IgD-negative memory B cell (primary cell): ENCODE results near the gene HSD11B1. TPM values are rescaled to one million over a fixed set of nuclear protein-coding genes. Genes with fewer than 3 reads are reported as not detected.

Experiments used
- H3K27ac Mint-ChIP-seq, 3 donors: one replicate each; pipeline ENCODE4 v1.8.0; 2020 to 2022; ENCODE audit warnings: mild to moderate bottlenecking in 3 of 3, mixed read lengths in 3 of 3, moderate library complexity in 1 of 3
- H3K27me3 Mint-ChIP-seq: one replicate; pipeline ENCODE4 v1.8.0; 2021; ENCODE audit warnings: mixed read lengths
- H3K36me3 Mint-ChIP-seq: one replicate; pipeline ENCODE4 v1.8.0; 2020; ENCODE audit warnings: mild to moderate bottlenecking, mixed read lengths
- H3K4me1 Mint-ChIP-seq, 3 donors: one replicate each; pipeline ENCODE4 v1.8.0; 2020 to 2022; ENCODE audit warnings: mixed read lengths in 3 of 3, mild to moderate bottlenecking in 1 of 3
- H3K4me3 Mint-ChIP-seq, 4 donors: one replicate each; pipeline ENCODE4 v1.8.0; 2020 to 2022; ENCODE audit warnings: mild to moderate bottlenecking in 4 of 4, mixed read lengths in 4 of 4, moderate library complexity in 3 of 4
- H3K9me3 Mint-ChIP-seq, 3 donors: one replicate each; pipeline ENCODE4 v1.8.0; 2020 to 2021; ENCODE audit warnings: mixed read lengths in 3 of 3, mild to moderate bottlenecking in 1 of 3
- polyA plus RNA-seq: library from polyadenylated mRNA; unstranded; fragments of 300-500 nt; fragmentation: Illumina TruSeq; gene quantifications from one replicate; pipeline ENCODE4 v1.2.3, GENCODE V29; 2021

Gene HSD11B1
- polyA plus RNA-seq, 1 donor from 2014 or later: not detected

DNA sequence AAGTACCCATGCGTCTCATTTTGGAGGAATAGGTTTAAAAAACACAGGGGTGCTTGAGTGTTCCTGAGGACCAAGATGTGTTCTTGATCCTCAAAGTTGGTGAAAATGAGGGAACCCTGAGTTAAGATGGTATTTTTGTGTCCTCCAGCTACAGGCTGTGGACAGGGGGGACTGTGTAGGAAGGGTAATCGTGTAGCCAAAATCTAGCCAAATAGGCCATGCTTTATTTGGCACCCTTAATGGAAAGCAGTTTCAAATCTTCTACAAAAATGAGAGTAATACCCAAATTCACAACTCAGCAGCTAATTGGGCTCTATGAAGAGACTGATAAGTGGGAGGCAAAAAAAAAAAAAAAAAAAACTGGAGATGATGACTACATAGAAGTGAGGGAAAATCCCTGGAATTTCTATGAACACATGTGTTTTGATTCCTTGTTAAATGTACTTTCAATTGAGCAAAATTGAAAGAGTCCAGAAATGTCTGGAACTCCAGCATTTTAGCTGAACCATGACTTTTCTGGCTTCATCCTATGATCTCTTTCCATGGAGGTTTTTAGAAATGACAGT, 470 bp downstream of the HSD11B1 start:
- H3K27me3 Mint-ChIP-seq: no peaks in the 10 kb centered on the region
- peaks cover 3% of the 10 kb centered on the region for H3K36me3 Mint-ChIP-seq
- H3K4me1 Mint-ChIP-seq: peaks cover 6 to 8% (median 7%) of the 10 kb centered on the region in 3 donors
- H3K27ac Mint-ChIP-seq: no peak overlapping the region
- no peak overlapping the region for H3K4me3 Mint-ChIP-seq
- peaks cover 0 to 6% (median 5%) of the 10 kb centered on the region in 3 donors for H3K9me3 Mint-ChIP-seq

DNA sequence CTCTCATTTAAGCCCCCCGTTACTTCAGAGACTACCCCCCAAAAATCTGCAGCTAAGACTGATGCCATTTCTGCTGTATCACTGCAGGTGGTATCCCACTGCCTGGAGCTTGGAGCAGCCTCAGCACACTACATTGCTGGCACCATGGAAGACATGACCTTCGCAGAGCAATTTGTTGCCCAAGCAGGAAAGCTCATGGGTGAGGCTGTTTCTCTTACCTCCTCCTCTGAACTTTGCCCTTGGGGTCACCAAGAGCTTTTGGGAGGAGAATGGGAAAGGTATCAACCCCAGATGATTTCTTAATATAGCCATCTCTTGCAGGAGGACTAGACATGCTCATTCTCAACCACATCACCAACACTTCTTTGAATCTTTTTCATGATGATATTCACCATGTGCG, 2.0 kb downstream of the HSD11B1 start:
- Mint-ChIP-seq H3K4me1 (peaks cover 6 to 10% (median 7%) of the 10 kb centered on the region in 3 donors), H3K27me3 (no peaks in the 10 kb centered on the region)

DNA sequence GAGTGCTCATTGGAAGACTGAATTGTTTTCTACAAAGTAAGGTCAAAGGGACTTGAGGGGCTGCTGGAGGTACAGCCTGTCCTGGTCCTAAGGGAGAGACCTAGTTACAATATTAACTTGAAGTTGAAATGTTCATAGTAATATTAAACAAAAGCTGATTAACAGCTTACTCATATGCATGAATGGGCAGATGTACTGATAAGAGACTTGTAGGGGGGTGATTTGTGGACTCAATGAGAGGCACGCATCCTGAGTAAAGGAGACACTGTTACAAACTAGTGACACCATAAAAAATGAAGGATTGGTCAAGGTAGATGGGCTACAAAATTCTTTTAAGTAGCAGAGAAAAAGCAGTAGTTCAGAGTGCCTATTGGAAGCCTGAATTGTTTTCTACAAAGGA, 2.7 kb downstream of the HSD11B1 start:
- peaks cover 6 to 10% (median 7%) of the 10 kb centered on the region in 3 donors for H3K4me1 Mint-ChIP-seq
- H3K9me3 Mint-ChIP-seq: no peaks in the 10 kb centered on the region
- no peaks in the 10 kb centered on the region for H3K27me3 Mint-ChIP-seq
- no peak overlapping the region for H3K4me3 Mint-ChIP-seq
- no peaks in the 10 kb centered on the region for H3K36me3 Mint-ChIP-seq
- no peak overlapping the region for H3K27ac Mint-ChIP-seq

More for the DNA sequence above, 2.0 kb downstream of the HSD11B1 start:
- peaks cover 0 to 1% (median 0%) of the 10 kb centered on the region in 3 donors for H3K9me3 Mint-ChIP-seq
- H3K4me3 Mint-ChIP-seq: no peak overlapping the region
- H3K36me3 Mint-ChIP-seq: peaks cover 1% of the 10 kb centered on the region
- no peak overlapping the region for H3K27ac Mint-ChIP-seq

DNA sequence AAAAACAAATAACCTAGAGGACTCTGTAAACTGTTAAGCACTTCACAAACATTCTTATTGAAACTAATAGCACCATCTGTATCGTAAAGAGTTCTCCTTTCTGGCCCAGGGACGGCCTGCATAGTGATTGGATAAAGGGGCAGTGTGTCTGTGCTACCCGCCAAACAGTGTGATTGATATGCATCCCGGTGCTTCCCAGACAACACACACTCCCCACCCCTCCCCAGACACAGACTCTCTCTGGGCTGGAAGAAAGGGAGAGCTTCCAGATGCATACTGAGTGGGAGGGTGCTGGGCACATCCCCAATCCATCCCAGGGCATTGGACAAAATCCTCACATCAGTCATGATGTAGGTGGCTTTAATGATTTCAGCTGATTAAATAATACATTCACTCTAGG, 3.7 kb downstream of the HSD11B1 start:
- H3K27me3 Mint-ChIP-seq: no peaks in the 10 kb centered on the region
- H3K9me3 Mint-ChIP-seq: no peaks in the 10 kb centered on the region
- H3K4me3 Mint-ChIP-seq: no peak overlapping the region
- H3K4me1 Mint-ChIP-seq: peaks cover 6 to 10% (median 7%) of the 10 kb centered on the region in 3 donors
- no peaks in the 10 kb centered on the region for H3K36me3 Mint-ChIP-seq
- no peak overlapping the region for H3K27ac Mint-ChIP-seq

DNA sequence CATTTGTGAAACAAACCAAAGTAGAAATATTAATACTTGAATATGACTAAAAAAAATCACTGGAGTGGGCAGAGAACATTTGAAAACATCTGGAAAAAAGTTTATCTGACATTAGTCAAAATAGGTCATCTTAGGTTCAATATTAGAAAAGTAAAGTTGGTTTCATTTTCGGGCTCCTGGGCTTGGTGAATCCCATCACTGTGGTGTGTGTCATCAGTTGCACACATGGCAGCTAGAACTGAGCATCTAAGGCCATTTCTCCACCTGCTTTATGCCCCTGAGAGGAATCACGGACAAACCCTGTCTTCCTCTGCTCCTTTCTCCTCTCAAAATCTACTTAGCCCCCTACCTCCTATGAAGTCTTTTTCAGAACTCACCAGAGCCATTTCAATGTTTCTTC, 5.4 kb downstream of the HSD11B1 start:
- no peaks in the 10 kb centered on the region for H3K27me3 Mint-ChIP-seq
- no peaks in the 10 kb centered on the region for H3K36me3 Mint-ChIP-seq
- H3K4me1 Mint-ChIP-seq: peaks cover 0 to 5% (median 0%) of the 10 kb centered on the region in 3 donors
- H3K9me3 Mint-ChIP-seq: no peaks in the 10 kb centered on the region
- H3K27ac Mint-ChIP-seq: no peak overlapping the region
- no peak overlapping the region for H3K4me3 Mint-ChIP-seq

DNA sequence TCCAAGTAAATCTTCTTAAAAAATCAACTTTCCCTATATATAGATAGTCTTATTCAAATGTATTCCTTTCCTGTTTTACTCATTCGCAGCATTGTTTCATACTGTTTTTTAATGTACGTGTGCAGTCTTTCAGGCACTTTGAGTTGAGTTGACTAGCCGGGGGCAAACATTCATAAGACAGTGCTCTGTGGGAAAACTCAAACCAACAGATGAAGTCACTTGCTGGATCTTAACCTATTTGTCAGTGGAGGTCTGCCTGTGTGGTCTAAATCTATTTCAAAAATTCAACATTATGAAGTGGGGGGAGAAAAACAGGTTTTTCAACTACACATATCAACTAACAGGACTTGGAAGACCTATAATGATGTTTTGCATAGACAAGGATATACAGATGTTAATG, 6.2 kb downstream of the HSD11B1 start:
- no peaks in the 10 kb centered on the region for H3K36me3 Mint-ChIP-seq
- H3K9me3 Mint-ChIP-seq: no peaks in the 10 kb centered on the region
- H3K27me3 Mint-ChIP-seq: no peaks in the 10 kb centered on the region
- H3K4me1 Mint-ChIP-seq: peaks cover 0 to 5% (median 0%) of the 10 kb centered on the region in 3 donors
- H3K4me3 Mint-ChIP-seq: no peak overlapping the region
- no peak overlapping the region for H3K27ac Mint-ChIP-seq

DNA sequence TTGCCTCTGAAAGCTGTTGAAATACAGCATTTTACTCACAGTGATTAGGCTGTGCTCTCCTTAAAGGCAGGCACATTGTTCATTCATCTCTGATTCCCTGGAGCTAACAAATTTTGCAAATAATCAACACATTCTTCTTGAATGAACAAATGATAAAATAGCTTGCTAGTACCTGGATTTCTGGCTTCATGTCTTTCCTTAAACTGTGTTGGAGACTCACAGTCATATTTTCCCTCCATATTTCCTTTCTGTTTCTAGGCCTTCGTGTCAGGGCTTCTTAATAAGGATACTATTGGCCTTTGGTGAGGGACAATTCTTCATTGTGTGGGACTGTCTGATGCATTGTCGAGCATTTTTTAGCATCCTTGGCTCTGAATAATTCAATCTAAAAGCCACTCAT, 9.7 kb downstream of the HSD11B1 start:
- Mint-ChIP-seq H3K27me3 (no peaks in the 10 kb centered on the region), H3K4me3 (no peak overlapping the region), H3K4me1 (peaks cover 0 to 5% (median 0%) of the 10 kb centered on the region in 3 donors), H3K27ac (no peak overlapping the region), H3K9me3 (peaks cover 0 to 3% (median 0%) of the 10 kb centered on the region in 3 donors), H3K36me3 (no peaks in the 10 kb centered on the region)

DNA sequence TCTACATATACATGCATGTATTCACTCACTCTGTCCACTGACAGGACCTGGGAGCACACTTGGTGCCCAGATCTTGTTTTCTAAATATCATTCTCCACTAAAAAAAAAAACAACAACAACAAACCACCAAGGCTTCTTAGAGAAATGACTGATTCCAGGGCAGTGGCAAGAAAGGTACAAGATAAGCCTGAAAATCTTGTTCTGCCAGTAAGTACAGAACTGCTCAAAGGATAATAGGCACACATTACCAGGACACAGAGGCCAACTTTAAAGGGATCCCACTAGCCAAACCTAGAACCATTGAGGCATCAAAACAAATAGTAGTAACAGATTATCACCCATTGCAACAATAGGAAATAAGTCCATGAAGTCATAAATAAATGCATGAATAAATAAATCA, 10.7 kb downstream of the HSD11B1 start:
- no peaks in the 10 kb centered on the region for H3K27me3 Mint-ChIP-seq
- no peak overlapping the region for H3K27ac Mint-ChIP-seq
- H3K4me3 Mint-ChIP-seq: no peak overlapping the region
- no peaks in the 10 kb centered on the region for H3K36me3 Mint-ChIP-seq
- H3K9me3 Mint-ChIP-seq: peaks cover 0 to 5% (median 0%) of the 10 kb centered on the region in 3 donors
- peaks cover 0 to under 1% (median 0%) of the 10 kb centered on the region in 3 donors for H3K4me1 Mint-ChIP-seq

DNA sequence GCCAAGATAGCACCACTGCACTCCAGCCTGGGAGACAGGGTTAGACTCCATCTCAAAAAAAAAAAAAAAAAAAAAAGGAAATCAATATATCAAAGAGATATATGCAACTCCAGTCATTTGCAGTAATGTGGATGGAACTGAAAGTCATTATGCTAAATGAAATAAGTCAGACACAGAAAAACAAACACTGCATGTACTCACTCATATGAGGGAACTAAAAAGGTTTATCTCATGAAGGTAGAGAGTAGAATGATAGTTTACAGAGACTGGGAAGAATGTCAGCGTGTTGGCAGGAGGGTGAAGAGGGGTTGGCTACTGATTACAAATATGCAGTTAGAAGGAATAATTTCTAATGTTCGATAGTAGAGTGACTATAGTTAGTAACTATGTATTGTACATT, 13.2 kb downstream of the HSD11B1 start:
- H3K27ac Mint-ChIP-seq: no peak overlapping the region
- no peaks in the 10 kb centered on the region for H3K4me1 Mint-ChIP-seq
- no peak overlapping the region for H3K4me3 Mint-ChIP-seq
- H3K36me3 Mint-ChIP-seq: no peaks in the 10 kb centered on the region
- H3K9me3 Mint-ChIP-seq: peaks cover 0 to 5% (median 0%) of the 10 kb centered on the region in 3 donors
- no peaks in the 10 kb centered on the region for H3K27me3 Mint-ChIP-seq

DNA sequence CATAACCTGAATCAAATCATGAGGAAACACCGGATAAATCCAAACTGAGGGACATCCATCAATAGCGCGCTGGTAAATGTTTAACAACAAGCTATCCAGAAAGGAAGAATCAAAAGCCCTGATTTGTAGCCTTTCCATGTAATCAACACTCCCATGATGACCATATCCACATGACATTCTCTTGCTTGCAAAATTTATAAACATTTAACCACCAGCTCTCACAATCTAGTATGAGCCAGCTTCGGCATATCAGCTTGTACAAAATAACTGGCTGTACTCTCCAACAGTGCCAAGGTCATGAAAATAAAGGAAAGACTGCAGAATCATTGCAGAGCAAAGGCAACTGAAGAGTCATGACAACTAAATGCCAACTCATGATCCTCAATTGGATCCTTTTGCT, 15.7 kb downstream of the HSD11B1 start:
- no peak overlapping the region for H3K4me3 Mint-ChIP-seq
- peaks cover 0 to 5% (median 0%) of the 10 kb centered on the region in 3 donors for H3K9me3 Mint-ChIP-seq
- no peak overlapping the region for H3K27ac Mint-ChIP-seq
- H3K27me3 Mint-ChIP-seq: no peaks in the 10 kb centered on the region
- no peaks in the 10 kb centered on the region for H3K4me1 Mint-ChIP-seq
- H3K36me3 Mint-ChIP-seq: no peaks in the 10 kb centered on the region

DNA sequence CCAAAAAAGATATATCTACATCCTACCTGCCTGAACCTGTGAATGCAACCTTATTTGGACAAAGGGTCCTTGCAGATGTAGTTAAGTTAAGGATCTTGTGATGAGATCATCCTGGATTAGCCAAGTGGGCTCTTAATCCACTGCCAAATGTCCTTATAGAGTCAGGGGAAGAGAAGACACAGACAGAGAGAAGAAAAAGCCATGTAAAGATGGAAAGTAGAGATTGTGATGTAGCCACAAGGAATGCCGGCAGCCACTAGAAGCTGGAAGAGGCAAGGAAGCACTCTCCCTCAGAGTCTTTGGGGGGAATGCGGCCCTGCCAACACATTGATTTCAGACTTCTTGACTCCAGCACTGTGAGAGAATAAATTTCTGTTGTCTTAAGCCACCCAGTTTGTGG, 16.2 kb downstream of the HSD11B1 start:
- Mint-ChIP-seq H3K4me3 (no peak overlapping the region), H3K9me3 (peaks cover 0 to 5% (median 0%) of the 10 kb centered on the region in 3 donors), H3K4me1 (no peaks in the 10 kb centered on the region), H3K36me3 (no peaks in the 10 kb centered on the region), H3K27me3 (no peaks in the 10 kb centered on the region), H3K27ac (no peak overlapping the region)

DNA sequence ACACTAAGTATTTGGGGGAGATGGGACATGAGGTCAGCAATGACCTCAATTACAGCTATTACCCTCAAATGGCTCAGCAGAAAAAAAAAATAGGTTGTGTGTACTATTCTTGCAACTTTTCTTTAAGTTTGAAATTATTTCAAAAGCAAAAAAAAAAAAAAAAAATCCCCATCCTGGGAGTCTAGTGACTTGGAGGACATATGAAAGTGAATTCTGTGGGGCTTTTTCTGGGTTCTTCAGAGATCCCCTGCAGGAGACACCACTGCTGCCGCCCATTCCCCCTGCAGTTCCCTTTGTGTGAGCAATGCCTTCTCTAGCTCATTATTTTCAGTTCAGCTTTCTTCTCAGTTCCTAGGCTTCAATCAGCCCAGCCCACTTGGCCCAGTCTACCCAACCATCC, 16.7 kb downstream of the HSD11B1 start:
- H3K27me3 Mint-ChIP-seq: no peaks in the 10 kb centered on the region
- H3K9me3 Mint-ChIP-seq: peaks cover 0 to 5% (median 0%) of the 10 kb centered on the region in 3 donors
- H3K4me3 Mint-ChIP-seq: no peak overlapping the region
- no peak overlapping the region for H3K27ac Mint-ChIP-seq
- no peaks in the 10 kb centered on the region for H3K4me1 Mint-ChIP-seq
- no peaks in the 10 kb centered on the region for H3K36me3 Mint-ChIP-seq

DNA sequence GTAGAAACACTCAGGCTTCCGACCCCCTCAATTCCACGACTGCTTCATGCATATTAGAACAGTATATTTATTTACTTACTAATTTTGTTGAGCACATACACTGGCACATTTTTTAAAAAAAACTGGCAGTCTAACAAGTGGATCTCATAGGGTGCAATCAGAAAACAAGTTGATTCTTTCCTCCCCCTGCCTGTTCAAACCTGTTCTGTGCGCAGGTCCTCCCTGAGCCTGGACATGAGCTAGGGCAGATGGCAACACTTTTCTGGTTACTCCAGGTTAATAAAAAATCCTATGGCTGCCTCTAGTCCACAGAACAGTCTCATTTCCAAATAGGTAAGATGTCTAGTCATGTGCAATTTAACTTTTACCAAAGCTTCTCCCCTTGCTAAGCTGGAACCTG, 18.6 kb downstream of the HSD11B1 start:
- H3K27ac Mint-ChIP-seq: no peak overlapping the region
- no peaks in the 10 kb centered on the region for H3K36me3 Mint-ChIP-seq
- H3K9me3 Mint-ChIP-seq: peaks cover 0 to 5% (median 0%) of the 10 kb centered on the region in 3 donors
- H3K4me3 Mint-ChIP-seq: no peak overlapping the region
- peaks cover 0 to 3% (median 0%) of the 10 kb centered on the region in 3 donors for H3K4me1 Mint-ChIP-seq
- no peaks in the 10 kb centered on the region for H3K27me3 Mint-ChIP-seq

DNA sequence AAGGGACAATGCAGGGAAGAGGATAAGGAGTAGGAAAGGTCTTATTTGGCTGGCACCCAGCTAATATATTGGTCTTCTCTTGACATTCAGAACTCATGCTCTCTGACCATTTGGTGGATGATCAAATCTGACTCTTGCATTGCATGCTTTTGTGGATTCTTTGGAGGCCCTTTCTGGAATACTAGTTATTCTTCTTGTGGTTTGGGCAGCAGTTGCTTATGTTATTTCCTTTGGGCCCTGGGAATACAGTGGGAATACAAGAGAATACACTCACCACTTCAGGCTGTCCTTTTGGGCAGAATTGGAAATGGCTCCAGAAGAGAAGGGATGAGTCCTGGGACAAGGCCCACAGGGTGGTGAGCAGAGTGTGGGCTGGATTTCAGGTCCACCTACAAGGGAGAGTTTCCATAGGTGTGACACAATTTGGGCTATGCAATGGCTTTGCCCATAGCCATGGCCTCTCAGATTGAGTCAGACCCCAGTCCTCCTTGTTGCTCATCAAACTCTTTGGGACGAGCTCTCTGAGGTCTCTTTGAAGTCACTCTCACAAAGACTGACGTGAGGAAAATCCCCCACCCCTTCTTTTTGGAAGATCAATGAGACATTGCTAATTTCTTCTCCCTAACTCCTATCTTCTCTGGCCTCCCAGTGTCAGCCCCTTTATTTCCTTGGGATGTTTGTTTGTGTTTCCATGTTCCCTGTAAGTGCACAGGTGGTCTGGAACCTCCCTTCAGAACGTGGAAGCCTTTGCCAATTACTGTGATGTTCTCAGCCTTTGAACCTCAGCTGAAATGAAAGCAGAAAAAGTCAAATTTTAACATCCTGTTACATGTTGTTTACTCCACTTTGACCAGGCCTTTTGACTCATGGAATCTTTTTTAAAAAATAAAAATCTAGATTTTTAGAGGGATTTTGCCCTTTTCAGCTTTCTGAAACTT, 19.4 kb downstream of the HSD11B1 start:
- Mint-ChIP-seq H3K9me3 (peaks cover 0 to 5% (median 0%) of the 10 kb centered on the region in 3 donors), H3K27me3 (no peaks in the 10 kb centered on the region), H3K27ac (peak overlapping the region in 1 of 3 donors; percentile 6), H3K36me3 (no peaks in the 10 kb centered on the region), H3K4me1 (peaks cover 0 to 3% (median 0%) of the 10 kb centered on the region in 3 donors), H3K4me3 (no peak overlapping the region)

DNA sequence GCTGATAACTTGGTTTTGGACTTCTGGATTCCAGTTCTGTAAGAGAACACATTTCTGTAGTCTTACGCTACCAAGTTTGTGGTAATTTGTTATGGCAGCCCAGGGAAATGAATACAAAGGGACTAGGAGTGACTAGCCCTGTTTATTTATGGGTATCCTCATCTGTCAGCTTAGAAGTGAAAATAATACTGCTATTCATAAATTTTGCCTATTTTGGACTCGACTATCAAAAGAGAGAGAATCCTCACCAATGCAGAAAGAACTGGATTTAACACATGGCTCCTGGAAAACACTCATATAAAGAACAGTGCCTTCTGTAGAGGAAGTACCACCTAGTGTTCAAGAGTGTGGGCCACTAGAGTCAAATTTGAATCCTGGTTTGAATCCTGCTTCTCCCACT, 22.6 kb downstream of the HSD11B1 start:
- Mint-ChIP-seq H3K27ac (peak overlapping the region in 1 of 3 donors; percentile 22), H3K36me3 (peaks cover 2% of the 10 kb centered on the region), H3K27me3 (no peaks in the 10 kb centered on the region), H3K9me3 (no peaks in the 10 kb centered on the region), H3K4me1 (peaks cover 0 to 3% (median 2%) of the 10 kb centered on the region in 3 donors), H3K4me3 (no peak overlapping the region)
